RKO (cell line): Measurements from ENCODE around the gene GZMM.

Experiments
- DNase-seq: peaks from one replicate; pipeline ENCODE4 v3.0.0-alpha.2; 2016; ENCODE audit warnings: low spot score

The GZMM gene

GRCh38 chr19:512547-513365 lies 31.1 kb upstream of the GZMM start:
- peak; percentile 25 for DNase-seq

- no peak for DNase-seq
Observed at GRCh38 chr19:513368-514165, 30.3 kb upstream of the GZMM start.

GRCh38 chr19:514166-514663 lies 29.6 kb upstream of the GZMM start:
- DNase-seq: no peak

- DNase-seq: no peak
Observed at GRCh38 chr19:517721-518597, 25.9 kb upstream of the GZMM start.

- DNase-seq: no peak
Observed at GRCh38 chr19:518598-519231, 25.1 kb upstream of the GZMM start.

GRCh38 chr19:519449-519865 lies 24.4 kb upstream of the GZMM start:
- no peak for DNase-seq

- no peak for DNase-seq
Observed at GRCh38 chr19:522726-523125, 21.1 kb upstream of the GZMM start.

- peak; percentile 32 for DNase-seq
Observed at GRCh38 chr19:524062-524674, 19.7 kb upstream of the GZMM start.

GRCh38 chr19:525029-525428 lies 18.8 kb upstream of the GZMM start:
- no peak for DNase-seq

- no peak for DNase-seq
Observed at GRCh38 chr19:525857-526419, 17.9 kb upstream of the GZMM start.

GRCh38 chr19:530134-531008 lies 13.5 kb upstream of the GZMM start:
- no peak for DNase-seq

GRCh38 chr19:531009-531752 lies 12.7 kb upstream of the GZMM start:
- peak; percentile 89 for DNase-seq

GRCh38 chr19:531753-532560 lies 11.9 kb upstream of the GZMM start, which contains the start of gene CDC34:
Gene CDC34, plus strand, starts transcription at chr19:531760. Its CDS starts 172 bp downstream, at chr19:531932.
- no peak for DNase-seq

- DNase-seq: peak; percentile 83
Observed at GRCh38 chr19:532561-533363, 11.1 kb upstream of the GZMM start.

GRCh38 chr19:533364-534058 lies 10.3 kb upstream of the GZMM start:
- DNase-seq: no peak

- no peak for DNase-seq
Observed at GRCh38 chr19:534088-534487, 9.8 kb upstream of the GZMM start.
